ENCODE measurements around the gene PTMS. TPM values are rescaled to one million over a fixed set of nuclear protein-coding genes. Genes with fewer than 3 reads are reported as not detected.

The PTMS gene
- total RNA-seq, 1 donor, result 150 TPM

DNA sequence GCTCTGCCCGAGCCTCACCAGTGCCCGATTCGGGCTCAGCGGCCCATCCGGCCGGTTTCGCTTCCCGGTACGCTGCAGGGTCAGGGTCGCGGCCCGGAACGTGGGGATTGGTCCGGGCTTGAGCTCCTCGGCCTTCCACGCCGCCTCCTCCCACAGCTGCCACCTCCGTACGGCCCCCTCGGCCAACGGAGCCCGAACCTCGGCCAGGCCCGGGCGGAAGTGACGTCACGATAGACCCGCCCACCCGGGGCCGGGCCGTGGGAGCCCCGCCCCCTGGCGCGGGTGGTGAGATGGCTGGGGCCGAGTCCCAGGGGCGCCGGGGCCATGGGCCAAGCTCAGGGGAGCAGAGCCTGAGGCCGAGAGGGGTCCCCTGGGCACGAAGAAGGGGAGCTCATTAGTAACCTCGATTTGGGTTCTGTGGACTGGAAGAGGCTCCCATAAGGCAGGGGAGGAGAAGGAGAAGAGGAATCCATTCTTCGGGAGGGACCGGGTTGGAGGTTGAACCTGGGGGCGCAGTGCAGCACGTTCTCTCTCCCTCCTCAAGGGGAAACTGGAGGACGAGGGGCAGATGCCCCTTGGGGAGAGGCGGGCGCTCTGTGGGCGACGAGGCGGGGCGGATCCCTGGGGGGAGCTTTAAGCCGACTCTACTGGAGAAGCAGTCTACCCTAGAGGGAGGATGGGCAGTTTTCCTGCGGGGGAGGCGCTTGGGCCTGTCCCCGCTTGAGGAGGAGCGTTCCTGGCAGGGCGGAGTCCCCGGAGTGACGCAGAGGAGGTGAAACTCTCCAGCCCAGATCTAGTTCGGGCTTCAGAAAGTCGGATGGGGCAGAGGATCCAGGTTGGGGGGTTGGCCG, 13.0 kb upstream of the PTMS start, which contains the start of gene MLF2:
MLF2 (minus strand) TSS at position 221 of the 851 bp plus-strand sequence. CDS start 807 bp downstream, outside the sequence.
- peak within 1 kb of the TSS; percentile 94 for H3K4me3 ChIP-seq (ENCODE audit: low read depth, low read length)
- DNase-seq (ENCODE audit: low read depth), result peak; percentile 99
- TF ChIP-seq, protein P1, sequence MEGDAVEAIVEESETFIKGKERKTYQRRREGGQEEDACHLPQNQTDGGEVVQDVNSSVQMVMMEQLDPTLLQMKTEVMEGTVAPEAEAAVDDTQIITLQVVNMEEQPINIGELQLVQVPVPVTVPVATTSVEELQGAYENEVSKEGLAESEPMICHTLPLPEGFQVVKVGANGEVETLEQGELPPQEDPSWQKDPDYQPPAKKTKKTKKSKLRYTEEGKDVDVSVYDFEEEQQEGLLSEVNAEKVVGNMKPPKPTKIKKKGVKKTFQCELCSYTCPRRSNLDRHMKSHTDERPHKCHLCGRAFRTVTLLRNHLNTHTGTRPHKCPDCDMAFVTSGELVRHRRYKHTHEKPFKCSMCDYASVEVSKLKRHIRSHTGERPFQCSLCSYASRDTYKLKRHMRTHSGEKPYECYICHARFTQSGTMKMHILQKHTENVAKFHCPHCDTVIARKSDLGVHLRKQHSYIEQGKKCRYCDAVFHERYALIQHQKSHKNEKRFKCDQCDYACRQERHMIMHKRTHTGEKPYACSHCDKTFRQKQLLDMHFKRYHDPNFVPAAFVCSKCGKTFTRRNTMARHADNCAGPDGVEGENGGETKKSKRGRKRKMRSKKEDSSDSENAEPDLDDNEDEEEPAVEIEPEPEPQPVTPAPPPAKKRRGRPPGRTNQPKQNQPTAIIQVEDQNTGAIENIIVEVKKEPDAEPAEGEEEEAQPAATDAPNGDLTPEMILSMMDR (IDR thresholded peaks at IDR 0.05; ENCODE audit: insufficient read depth, low read depth, low read length), result no peak

DNA sequence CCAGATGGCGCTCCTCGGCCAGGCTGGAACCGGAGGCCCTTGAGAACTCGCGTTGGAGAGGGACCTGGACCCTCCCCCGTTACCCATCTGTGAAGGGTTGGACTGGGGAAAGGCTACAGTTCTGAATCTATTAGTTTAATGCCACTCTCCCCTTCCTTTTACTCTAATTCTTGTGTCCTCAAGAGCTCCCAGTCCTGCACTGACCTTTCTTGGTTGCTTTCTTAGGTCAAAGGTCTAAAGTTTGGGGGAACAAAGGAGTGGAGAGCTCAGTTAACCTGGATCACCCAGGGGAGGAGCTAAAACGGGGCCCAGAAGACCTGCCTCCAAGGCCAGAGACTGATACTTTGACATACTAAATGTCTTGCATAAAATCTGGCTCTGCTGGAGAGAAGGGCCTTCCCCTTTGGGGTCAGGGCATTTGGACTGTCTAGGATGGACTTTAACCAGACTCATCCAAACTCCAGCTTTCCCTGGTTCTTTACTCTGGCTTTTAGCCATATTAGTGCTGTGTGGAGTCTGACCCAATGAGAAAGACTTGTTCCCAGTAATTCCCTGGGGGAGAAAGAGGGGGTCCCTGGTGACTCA, 12.3 kb upstream of the PTMS start:
- TF ChIP-seq, protein P1 (IDR thresholded peaks at IDR 0.05; ENCODE audit: insufficient read depth, low read depth, low read length), result peak; percentile 95
- no peak for DNase-seq (ENCODE audit: low read depth)
- no peak overlapping the region for H3K4me3 ChIP-seq (ENCODE audit: low read depth, low read length)

DNA sequence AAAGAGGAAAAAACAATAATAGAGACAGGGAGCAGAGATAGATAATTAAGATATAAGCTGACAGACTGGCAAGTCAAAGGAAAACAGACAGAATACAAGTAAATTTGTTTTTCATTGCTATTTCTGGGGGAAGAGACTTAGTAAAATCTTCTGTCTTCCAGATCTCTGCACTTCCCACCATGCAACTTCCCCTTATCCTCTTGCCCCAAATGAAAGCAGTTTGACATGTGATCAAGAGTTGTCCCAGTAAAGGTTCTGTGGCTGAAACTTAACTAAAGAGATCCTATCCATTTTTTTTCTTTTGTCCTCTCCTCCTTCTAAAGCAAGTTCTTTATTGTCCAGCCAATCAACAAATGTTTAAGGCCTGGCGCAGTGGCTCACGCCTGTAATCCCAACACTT, 11.8 kb upstream of the PTMS start:
- H3K4me3 ChIP-seq (ENCODE audit: low read depth, low read length), result no peak overlapping the region
- TF ChIP-seq, protein P1 (IDR thresholded peaks at IDR 0.05; ENCODE audit: insufficient read depth, low read depth, low read length), result no peak
- no peak for DNase-seq (ENCODE audit: low read depth)

DNA sequence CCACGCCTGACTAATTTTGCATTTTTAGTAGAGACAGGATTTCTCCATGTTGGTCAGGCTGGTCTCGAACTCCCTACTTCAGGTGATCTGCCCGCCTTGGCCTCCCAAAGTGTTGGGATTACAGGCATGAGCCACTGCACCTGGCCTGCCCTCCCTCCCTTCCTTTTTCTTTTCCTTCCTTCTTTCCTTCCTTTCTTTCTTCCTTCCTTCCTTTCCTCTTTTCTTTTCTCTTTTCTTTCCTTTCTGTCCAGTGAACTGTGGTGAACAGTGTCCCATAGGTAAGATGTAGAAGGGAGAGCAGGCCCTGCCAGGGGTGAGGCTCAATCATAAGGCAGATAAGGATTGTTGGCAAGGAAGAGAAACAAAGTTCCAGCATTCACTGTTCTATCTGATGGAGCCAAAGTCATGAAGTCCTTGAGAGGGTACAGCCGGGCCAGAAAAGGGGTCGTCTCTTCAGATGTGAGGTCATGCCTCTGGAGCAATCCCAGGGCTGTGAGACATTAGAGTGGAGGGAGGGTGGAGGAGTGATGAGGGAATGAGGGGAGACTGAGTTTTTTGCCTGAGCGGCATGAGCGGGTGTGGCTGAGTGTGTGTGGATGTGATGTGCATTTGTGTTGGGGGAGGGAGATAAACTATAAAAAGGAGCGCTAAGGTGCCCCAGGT, 9.0 kb upstream of the PTMS start:
- TF ChIP-seq, protein P1 (IDR thresholded peaks at IDR 0.05; ENCODE audit: insufficient read depth, low read depth, low read length), result no peak
- no peak for DNase-seq (ENCODE audit: low read depth)
- no peak overlapping the region for H3K4me3 ChIP-seq (ENCODE audit: low read depth, low read length)

DNA sequence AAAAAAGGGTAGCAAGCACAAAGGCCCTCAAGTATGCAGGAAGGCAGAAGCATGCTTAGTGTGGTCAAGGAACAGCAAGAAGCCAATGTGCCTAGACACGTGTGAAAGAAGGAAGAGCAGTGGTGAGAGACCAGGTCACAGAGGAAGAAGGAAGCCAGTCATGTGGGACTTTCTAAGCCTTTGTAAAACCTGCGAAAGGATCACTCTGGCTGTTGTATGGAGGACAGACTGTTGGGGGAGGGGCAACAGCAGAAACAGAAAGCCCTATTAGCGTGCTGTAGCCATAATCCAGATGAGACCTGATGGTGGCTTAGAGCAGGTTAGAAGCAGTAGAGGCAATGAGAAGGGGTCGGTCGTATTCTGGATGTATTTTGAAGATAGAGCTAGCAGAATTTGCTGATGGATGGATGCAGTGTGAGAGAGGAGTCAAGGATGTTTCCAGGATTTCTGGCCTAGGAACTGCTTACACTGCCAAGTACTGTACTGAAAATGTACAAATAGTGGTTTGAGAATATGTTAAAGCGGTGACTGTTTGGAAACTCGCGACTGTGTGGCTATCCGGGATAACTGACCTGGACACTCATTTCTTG, 7.6 kb upstream of the PTMS start:
- DNase-seq (ENCODE audit: low read depth), result no peak
- H3K4me3 ChIP-seq (ENCODE audit: low read depth, low read length), result no peak overlapping the region

DNA sequence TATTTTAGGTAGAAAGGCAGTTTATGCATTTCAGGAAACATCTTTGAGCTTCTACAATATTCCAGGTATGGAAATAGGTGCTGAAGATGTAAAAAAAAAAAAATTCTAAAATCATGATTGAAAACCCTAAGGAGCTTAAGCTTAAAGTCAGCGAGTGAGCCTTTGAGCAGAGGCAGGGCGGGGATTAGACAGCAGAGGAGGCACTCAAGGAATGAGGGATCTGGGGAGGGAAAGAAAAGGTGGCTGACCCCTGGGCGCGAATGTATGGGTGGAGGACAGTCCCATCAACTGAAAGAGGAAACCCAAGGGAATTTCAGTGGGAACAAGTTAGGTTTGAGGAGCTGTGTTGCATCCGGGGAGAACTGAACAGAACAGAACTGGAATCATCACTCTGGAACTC, 6.4 kb upstream of the PTMS start:
- TF ChIP-seq, protein P1 (IDR thresholded peaks at IDR 0.05; ENCODE audit: insufficient read depth, low read depth, low read length), result no peak
- H3K4me3 ChIP-seq (ENCODE audit: low read depth, low read length), result no peak overlapping the region
- no peak for DNase-seq (ENCODE audit: low read depth)

More for the DNA sequence above, 7.6 kb upstream of the PTMS start:
- TF ChIP-seq, protein P1 (IDR thresholded peaks at IDR 0.05; ENCODE audit: insufficient read depth, low read depth, low read length), result no peak

All from fibroblast of villous mesenchyme (primary cell).